ENCODE results near the gene TRMT11. TPM values are rescaled to one million over a fixed set of nuclear protein-coding genes. Genes with fewer than 3 reads are reported as not detected.

TRMT11 gene
- total and polyA plus RNA-seq, 2 of the 13 experiments (the other 11 are each of a cell fraction or from before 2014, with no cell fraction given): 42.2 to 81.9 TPM

DNA sequence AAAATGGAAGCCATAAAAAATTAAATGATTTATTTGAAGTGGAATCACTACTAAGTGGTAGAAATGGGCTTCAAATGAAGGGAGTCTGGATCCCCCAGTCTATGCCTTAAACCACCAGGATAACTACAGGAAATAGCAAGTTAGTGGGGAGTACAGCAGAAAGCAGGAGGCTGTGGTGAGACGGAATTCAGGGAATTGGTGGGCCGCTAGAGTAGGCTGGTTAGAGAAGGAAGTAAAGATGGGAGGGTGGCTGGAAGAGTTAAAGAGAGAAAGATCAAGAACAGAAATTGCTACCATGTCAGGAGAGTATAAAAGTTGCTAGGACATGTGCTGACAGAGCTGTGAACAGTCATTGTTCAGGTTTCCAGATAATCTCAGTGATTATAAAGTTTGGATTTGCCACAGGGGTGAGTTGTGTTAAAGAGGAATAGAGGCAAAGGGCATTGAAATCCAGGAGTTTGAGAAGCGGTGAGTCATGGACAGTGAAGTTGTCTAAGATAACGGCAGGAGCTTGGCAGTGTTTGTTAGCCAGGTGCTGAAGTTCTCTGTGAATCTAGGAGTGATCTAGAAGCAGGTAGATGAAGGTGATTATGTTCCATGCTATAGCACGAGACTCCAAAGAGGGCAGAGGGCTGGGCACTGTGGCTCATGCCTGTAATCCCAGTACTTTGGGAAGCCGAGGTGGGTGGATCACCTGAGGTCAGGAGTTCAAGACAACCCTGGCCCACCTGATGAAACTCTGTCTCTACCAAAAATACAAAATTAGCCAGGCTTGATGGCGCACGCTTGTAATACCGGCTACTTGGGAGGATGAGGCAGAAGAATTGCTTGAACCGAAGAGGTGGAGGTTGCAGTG lies 43.4 kb upstream of the TRMT11 start:
- in situ Hi-C loops (cut with HindIII; ENCODE audit: extremely low pct_ligation_motif_present, low pct_unique_long_range_greater_than_20kb) (no loop called here), intact Hi-C loops (cut with micrococcal nuclease; ENCODE audit: unreplicated experiment) (no loop called here)
- peak; percentile 59 for DNase-seq (ENCODE audit: low spot score)
- H3K9ac ChIP-seq (ENCODE audit: insufficient read depth, low read depth, low read length): no peak overlapping the region; the same call in 1 of the 2 replicates
- ChIA-PET POLR2A (interaction anchor here (1.1 to 5.4 kb wide), 6 partner anchors 10 to 43 kb away, joined by 3 to 48 read pairs (median 7); partner anchors contain the start of genes HINT3 and TRMT11), CTCF (ENCODE audit: low intra/inter-chr PET ratio, low total read pairs) (no interaction called here)
- no peaks in the 10 kb centered on the region for H4K20me1 ChIP-seq (ENCODE audit: insufficient read depth, low read length)
- H3K4me2 ChIP-seq (ENCODE audit: low read depth, low read length): peak overlapping the region; percentile 71; the same call in 1 of the 2 replicates
- peak overlapping the region; percentile 10 for H2AFZ ChIP-seq (ENCODE audit: low read length)
- H3K79me2 ChIP-seq (ENCODE audit: insufficient read depth, low read length): no peaks in the 10 kb centered on the region
- peaks cover 72% of the 10 kb centered on the region for H3K4me1 ChIP-seq (ENCODE audit: insufficient read depth, low read length)
- no peak overlapping the region for H3K4me3 ChIP-seq (replicated peaks in 1 of 3; ENCODE audit: insufficient read depth in 1 of 3, low read depth in 2 of 3, low read length in 3 of 3)
- FAIRE-seq: no peak
- 74% methylated on average over 10 of the region's 10 CpGs for WGBS (ENCODE audit: low lambda C conversion rate)
- peak overlapping the region; percentile 92 for H3K27ac ChIP-seq (ENCODE audit: extremely low read length, insufficient read depth, low read length)
- H3K27me3 ChIP-seq (ENCODE audit: control insufficient read depth in 1 of 2, insufficient read depth in 2 of 2, low read length in 2 of 2): no peaks in the 10 kb centered on the region
- no peaks in the 10 kb centered on the region for H3K36me3 ChIP-seq (replicated peaks in 1 of 2; ENCODE audit: control insufficient read depth in 1 of 2, insufficient read depth in 2 of 2, low read length in 2 of 2)
- no TSS peak for BruUV-seq (replicated peaks)
- H3K9me3 ChIP-seq (ENCODE audit: low read length): no peaks in the 10 kb centered on the region
- ATAC-seq: peak; percentile 35
- TF ChIP-seq PRDM15 (CRISPR knock-in tag; IDR thresholded peaks at IDR 0.05): no peak
- TF ChIP-seq ZNF343 (CRISPR knock-in tag; IDR thresholded peaks at IDR 0.05): no peak
- no peak for TF ChIP-seq ZFP62 (CRISPR knock-in tag; IDR thresholded peaks at IDR 0.05)
- no peak for TF ChIP-seq REPIN1 (CRISPR knock-in tag; IDR thresholded peaks at IDR 0.05; ENCODE audit: borderline replicate concordance, low read depth)
- TF ChIP-seq NRL (CRISPR knock-in tag; IDR thresholded peaks at IDR 0.05; ENCODE audit: borderline replicate concordance): no peak
- TF ChIP-seq, protein P1, sequence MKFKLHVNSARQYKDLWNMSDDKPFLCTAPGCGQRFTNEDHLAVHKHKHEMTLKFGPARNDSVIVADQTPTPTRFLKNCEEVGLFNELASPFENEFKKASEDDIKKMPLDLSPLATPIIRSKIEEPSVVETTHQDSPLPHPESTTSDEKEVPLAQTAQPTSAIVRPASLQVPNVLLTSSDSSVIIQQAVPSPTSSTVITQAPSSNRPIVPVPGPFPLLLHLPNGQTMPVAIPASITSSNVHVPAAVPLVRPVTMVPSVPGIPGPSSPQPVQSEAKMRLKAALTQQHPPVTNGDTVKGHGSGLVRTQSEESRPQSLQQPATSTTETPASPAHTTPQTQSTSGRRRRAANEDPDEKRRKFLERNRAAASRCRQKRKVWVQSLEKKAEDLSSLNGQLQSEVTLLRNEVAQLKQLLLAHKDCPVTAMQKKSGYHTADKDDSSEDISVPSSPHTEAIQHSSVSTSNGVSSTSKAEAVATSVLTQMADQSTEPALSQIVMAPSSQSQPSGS (CRISPR knock-in tag; IDR thresholded peaks at IDR 0.05): no peak
- TF ChIP-seq RARA (CRISPR knock-in tag; IDR thresholded peaks at IDR 0.05): no peak
- TF ChIP-seq ZNF570 (CRISPR knock-in tag; IDR thresholded peaks at IDR 0.05; ENCODE audit: borderline replicate concordance): no peak
- TF ChIP-seq RELA (CRISPR knock-in tag; IDR thresholded peaks at IDR 0.05): no peak
- no peak for TF ChIP-seq MED1 (CRISPR knock-in tag; IDR thresholded peaks at IDR 0.05)
- no peak for TF ChIP-seq TAF15 (IDR thresholded peaks at IDR 0.05; ENCODE audit: low read depth, low read length, poor library complexity, severe bottlenecking)
- no peak for TF ChIP-seq NCOA5 (CRISPR knock-in tag; IDR thresholded peaks at IDR 0.05)
- no peak for TF ChIP-seq ZBTB8A (CRISPR knock-in tag; IDR thresholded peaks at IDR 0.05; ENCODE audit: borderline replicate concordance, low read depth)
- TF ChIP-seq ZNF616 (CRISPR knock-in tag; IDR thresholded peaks at IDR 0.05; ENCODE audit: low read depth): no peak
- no peak for TF ChIP-seq ZNF569 (CRISPR knock-in tag; IDR thresholded peaks at IDR 0.05; ENCODE audit: borderline replicate concordance)
- TF ChIP-seq PCBP2 (optimal IDR thresholded peaks at IDR 0.05; ENCODE audit: low read depth, low read length, poor library complexity, severe bottlenecking): no peak
- TF ChIP-seq ZFP91 (CRISPR knock-in tag; IDR thresholded peaks at IDR 0.05; ENCODE audit: borderline replicate concordance): peak; percentile 32; the same call in 1 of the 2 replicates

Measured in HepG2 (cell line).